Hepatocyte (in vitro differentiated cells): ENCODE measurements around the gene ZNF71. TPM values are rescaled to one million over a fixed set of nuclear protein-coding genes. Genes with fewer than 3 reads are reported as not detected.

Experiments
- DNase-seq: peaks from one replicate; pipeline ENCODE4 v3.0.0-alpha.2; 2016; ENCODE audit warnings: low spot score
- H2AFZ ChIP-seq: fragments of 200-600 bp; sonication (generic); 2 replicates; pipeline ENCODE4 v1.6.0; 2016; ENCODE audit warnings: antibody characterized with exemption, mild to moderate bottlenecking
- H3K27ac ChIP-seq: fragments of 200-600 bp; sonication (generic); 2 replicates; pipeline ENCODE4 v1.5.1; 2016; ENCODE audit warnings: mild to moderate bottlenecking
- H3K27me3 ChIP-seq: fragments of 200-600 bp; sonication (generic); 2 replicates; pipeline ENCODE4 v1.6.1; 2016
- H3K36me3 ChIP-seq: fragments of 200-600 bp; sonication (generic); replicated peaks from 2 replicates; pipeline ENCODE4 v1.5.1; 2016; ENCODE audit warnings: low read depth; ENCODE audit not compliant: insufficient read depth
- H3K4me1 ChIP-seq: fragments of 200-600 bp; sonication (generic); 2 replicates; pipeline ENCODE4 v1.5.1; 2016; ENCODE audit warnings: mild to moderate bottlenecking, moderate library complexity; ENCODE audit not compliant: insufficient read depth
- H3K4me2 ChIP-seq: fragments of 200-600 bp; sonication (generic); 2 replicates; pipeline ENCODE4 v1.6.0; 2016
- H3K4me3 ChIP-seq: fragments of 200-600 bp; sonication (generic); 2 replicates; pipeline ENCODE4 v1.5.1; 2016; ENCODE audit warnings: mild to moderate bottlenecking
- H3K79me2 ChIP-seq: fragments of 200-600 bp; sonication (generic); 2 replicates; pipeline ENCODE4 v1.6.0; 2017; ENCODE audit warnings: mild to moderate bottlenecking
- H3K9me2 ChIP-seq: fragments of 200-600 bp; sonication (generic); replicated peaks from 2 replicates; pipeline ENCODE4 v1.6.0; 2017; ENCODE audit warnings: mild to moderate bottlenecking; ENCODE audit not compliant: insufficient read depth
- H3K9me3 ChIP-seq: fragments of 200-600 bp; sonication (generic); 2 replicates; pipeline ENCODE4 v1.5.1; 2016; ENCODE audit warnings: low read depth, mild to moderate bottlenecking
- H4K20me1 ChIP-seq: fragments of 200-600 bp; sonication (generic); 2 replicates; pipeline ENCODE4 v1.6.0; 2016; ENCODE audit warnings: mild to moderate bottlenecking; ENCODE audit not compliant: insufficient read depth, poor library complexity, severe bottlenecking
- CTCF ChIP-seq: fragments of 200-600 bp; sonication (generic); IDR thresholded peaks from 2 replicates; pipeline ENCODE4 v1.5.1; 2016; ENCODE audit warnings: antibody characterized with exemption, mild to moderate bottlenecking; ENCODE audit not compliant: poor library complexity
- EZH2 ChIP-seq: fragments of 200-600 bp; sonication (generic); IDR thresholded peaks from 2 replicates; pipeline ENCODE4 v1.6.1; 2016; ENCODE audit warnings: antibody characterized with exemption, mild to moderate bottlenecking, borderline replicate concordance
- EZH2phosphoT487 ChIP-seq: fragments of 200-600 bp; sonication (generic); IDR thresholded peaks from one replicate; pipeline ENCODE4 v1.6.1; 2018; ENCODE audit warnings: antibody characterized with exemption, mild to moderate bottlenecking, low read depth, moderate library complexity; ENCODE audit not compliant: unreplicated experiment, severe bottlenecking
- WGBS: methylation state at CpG from one replicate; pipeline ENCODE4 v1.1.6; 2016; ENCODE audit warnings: low lambda C conversion rate; ENCODE audit errors: missing lambda C conversion rate; 5-methylcytosine and 5-hydroxymethylcytosine counted together
- polyA plus RNA-seq: library from polyadenylated mRNA; unstranded; fragments of >200 nt; fragmentation: Nextera tagmentation; extraction: Ambion mirVana; gene quantifications from 2 replicates; pipeline ENCODE4 v1.2.1, GENCODE V29; 2016
- total RNA-seq: library from RNA; depleted of rRNA; stranded (reverse); fragments of >200 nt; gene quantifications from 2 replicates; pipeline ENCODE4 v1.2.3, GENCODE V29; 2014

The ZNF71 gene
- total and polyA plus RNA-seq, 2 experiments from 2014 or later, result 9.2 to 9.5 TPM

DNA sequence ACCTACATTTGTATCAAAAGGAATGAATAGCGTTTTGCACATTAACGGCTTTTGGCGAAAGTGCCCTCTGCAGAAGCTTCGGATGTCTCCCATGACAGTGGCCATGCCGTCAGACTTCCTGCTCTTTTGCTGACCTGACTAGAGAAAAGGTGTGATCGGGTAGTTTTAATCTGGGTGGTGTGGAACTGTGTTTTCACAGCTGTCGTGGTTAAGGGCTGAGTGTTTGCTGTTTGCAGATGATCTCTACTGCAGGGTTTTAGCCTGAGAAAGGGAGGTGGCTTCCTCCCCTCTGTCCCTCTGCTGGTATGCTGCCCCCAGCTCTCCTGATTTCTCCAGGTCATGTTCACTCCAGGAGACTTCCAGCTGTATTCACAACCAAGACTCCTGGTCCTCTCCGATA lies 22.4 kb downstream of the ZNF71 start:
- Histone ChIP-seq H3K36me3 (peaks cover 12% of the 10 kb centered on the region), H3K27me3 (no peaks in the 10 kb centered on the region), H3K79me2 (peaks cover 9% of the 10 kb centered on the region), H3K9me2 (no peaks in the 10 kb centered on the region), H3K4me3 (no peak overlapping the region), H2AFZ (no peak overlapping the region), H3K4me1 (no peaks in the 10 kb centered on the region), H3K4me2 (no peak overlapping the region), H3K27ac (no peak overlapping the region), H3K9me3 (peaks cover 6% of the 10 kb centered on the region), H4K20me1 (no peaks in the 10 kb centered on the region)
- no peak for DNase-seq
- WGBS, result 98% methylated on average over 8 of the region's 8 CpGs
- no peak for TF ChIP-seq EZH2
- no peak for TF ChIP-seq EZH2phosphoT487
- no peak for TF ChIP-seq CTCF

- Histone ChIP-seq H4K20me1 (no peaks in the 10 kb centered on the region), H3K36me3 (peaks cover 15% of the 10 kb centered on the region), H2AFZ (no peak overlapping the region), H3K27me3 (no peaks in the 10 kb centered on the region), H3K9me3 (peaks cover 4% of the 10 kb centered on the region), H3K79me2 (peaks cover 9% of the 10 kb centered on the region), H3K27ac (no peak overlapping the region), H3K4me3 (no peak overlapping the region), H3K4me1 (no peaks in the 10 kb centered on the region), H3K4me2 (no peak overlapping the region), H3K9me2 (no peaks in the 10 kb centered on the region)
- 93% methylated on average over 8 of the region's 8 CpGs for WGBS
- no peak for TF ChIP-seq EZH2phosphoT487
- no peak for TF ChIP-seq CTCF
- no peak for TF ChIP-seq EZH2
- DNase-seq, result no peak
Measured at GRCh38 chr19:56619121-56619520, 24.0 kb downstream of the ZNF71 start.

DNA sequence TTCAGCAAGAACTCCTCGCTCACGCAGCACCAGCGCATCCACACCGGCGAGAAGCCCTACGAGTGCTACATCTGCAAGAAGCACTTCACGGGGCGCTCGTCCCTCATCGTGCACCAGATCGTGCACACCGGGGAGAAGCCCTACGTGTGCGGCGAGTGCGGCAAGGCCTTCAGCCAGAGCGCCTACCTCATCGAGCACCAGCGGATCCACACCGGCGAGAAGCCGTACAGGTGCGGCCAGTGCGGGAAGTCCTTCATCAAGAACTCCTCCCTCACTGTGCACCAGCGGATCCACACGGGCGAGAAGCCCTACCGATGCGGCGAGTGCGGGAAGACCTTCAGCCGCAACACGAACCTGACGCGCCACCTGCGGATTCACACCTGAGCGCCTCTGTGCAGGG lies 27.3 kb downstream of the ZNF71 start:
- no peaks in the 10 kb centered on the region for H3K9me3 ChIP-seq
- TF ChIP-seq EZH2 (no peak), CTCF (no peak), EZH2phosphoT487 (no peak)

DNA sequence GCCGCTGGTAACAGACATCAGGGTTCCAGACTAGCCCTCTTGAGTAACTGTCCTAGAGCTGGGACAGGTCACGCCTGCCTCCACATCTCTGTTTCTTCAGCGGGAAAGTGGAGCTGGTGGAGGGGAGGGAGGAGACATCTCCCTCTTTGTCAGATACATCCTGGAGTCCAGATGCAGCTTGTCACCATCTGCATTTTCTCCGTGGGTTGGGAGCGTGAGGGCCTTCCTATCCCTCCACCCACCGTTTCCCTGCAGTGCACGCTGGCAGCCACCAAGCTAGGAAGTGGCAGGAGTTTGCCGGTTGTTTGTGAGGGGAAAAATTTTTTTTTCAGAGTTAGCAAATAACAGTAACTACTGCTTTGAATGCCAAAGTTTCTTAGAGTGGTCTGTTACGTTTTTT lies 27.9 kb downstream of the ZNF71 start:
- Histone ChIP-seq H3K36me3 (peaks cover 3% of the 10 kb centered on the region), H3K9me2 (no peaks in the 10 kb centered on the region), H3K4me3 (no peak overlapping the region), H3K9me3 (no peaks in the 10 kb centered on the region), H3K79me2 (no peaks in the 10 kb centered on the region), H3K4me2 (no peak overlapping the region), H4K20me1 (no peaks in the 10 kb centered on the region), H3K27ac (no peak overlapping the region), H3K4me1 (no peaks in the 10 kb centered on the region), H3K27me3 (no peaks in the 10 kb centered on the region), H2AFZ (no peak overlapping the region)
- DNase-seq, result no peak
- 98% methylated on average over 9 of the region's 9 CpGs for WGBS
- no peak for TF ChIP-seq EZH2phosphoT487
- TF ChIP-seq EZH2, result no peak
- no peak for TF ChIP-seq CTCF

More for the DNA sequence above, 27.3 kb downstream of the ZNF71 start:
- DNase-seq, result no peak
- Histone ChIP-seq H3K4me3 (no peak overlapping the region), H3K9me2 (no peaks in the 10 kb centered on the region), H3K4me2 (no peak overlapping the region), H3K79me2 (no peaks in the 10 kb centered on the region), H3K36me3 (peaks cover 3% of the 10 kb centered on the region), H3K4me1 (no peaks in the 10 kb centered on the region), H4K20me1 (no peaks in the 10 kb centered on the region), H3K27me3 (no peaks in the 10 kb centered on the region), H2AFZ (no peak overlapping the region), H3K27ac (no peak overlapping the region)
- 99% methylated on average over 30 of the region's 37 CpGs for WGBS
